A549 (cell line): ENCODE measurements around the gene SYTL1. TPM values are rescaled to one million over a fixed set of nuclear protein-coding genes. Genes with fewer than 3 reads are reported as not detected.

Source experiments
- ATAC-seq, 2 experiments: fragments of 200-7000 bp in 1 of 2; fragments of >200 bp in 1 of 2; cut with Nextera tagmentation in 1 of 2; cut with Tn5 transposase in 1 of 2; 3 replicates each; pipeline versions ENCODE4 v1.8.0 to v1.9.1; 2018 to 2020; ENCODE audit warnings: mild to moderate bottlenecking in 1 of 2, moderate library complexity in 1 of 2
- CTCF ChIA-PET: fragments of 300-600 bp; sonication (Branson Sonifier 250); formaldehyde crosslinking; extraction: SDS; loops from one replicate; lab custom pipeline; 2021; ENCODE audit warnings: antibody characterized with exemption, inconsistent platforms; lab: Yijun Ruan, JAX
- POLR2A ChIA-PET: fragments of 350-600 bp; formaldehyde crosslinking; extraction: SDS; loops from one replicate; lab custom pipeline; 2021; ENCODE audit warnings: antibody characterized with exemption, inconsistent platforms; lab: Yijun Ruan, JAX
- DNase-seq, 2 experiments: peaks; one replicate each; pipeline versions ENCODE4 v3.0.0 to v3.0.0-alpha.2; 2011 to 2016; ENCODE audit warnings: low read depth in 1 of 2, low spot score in 1 of 2
- FAIRE-seq: peaks from 2 replicates; lab custom pipeline; 2011; peaks lifted over from hg19 to GRCh38; lab: Jason Lieb, UNC
- H3K27ac ChIP-seq, 2 experiments: fragments of >200 bp; sonication (Bioruptor Twin); formaldehyde crosslinking; 3 replicates each; pipeline ENCODE4 v1.5.1; 2016 to 2017
- H3K4me1 ChIP-seq: fragments of >200 bp; sonication (Bioruptor Twin); formaldehyde crosslinking; 3 replicates; pipeline ENCODE4 v1.6.1; 2016
- H3K4me2 ChIP-seq: fragments of >200 bp; sonication (Bioruptor Twin); formaldehyde crosslinking; 3 replicates; pipeline ENCODE4 v1.6.1; 2016
- H3K4me3 ChIP-seq: fragments of >200 bp; sonication (Bioruptor Twin); formaldehyde crosslinking; 3 replicates; pipeline ENCODE4 v1.5.1; 2016
- H3K9me3 ChIP-seq: fragments of >200 bp; sonication (Bioruptor Twin); formaldehyde crosslinking; 3 replicates; pipeline ENCODE4 v1.6.1; 2016
- ATOH8 ChIP-seq: fragments of 250-450 bp; sonication (Bioruptor Pico); IDR thresholded peaks from 2 replicates; pipeline ENCODE4 v1.5.0; 2020; ENCODE audit warnings: low read depth, mild to moderate bottlenecking, moderate library complexity
- BHLHE40 ChIP-seq: IDR thresholded peaks from 2 replicates; pipeline ENCODE4 v1.6.1; 2012; ENCODE audit warnings: low read depth, low read length, inconsistent platforms
- CTCF ChIP-seq: fragments of >200 bp; sonication (Bioruptor Twin); formaldehyde crosslinking; IDR thresholded peaks from 3 replicates; pipeline ENCODE4 v1.5.1; 2016
- EHF ChIP-seq: fragments of 250-450 bp; sonication (Bioruptor Pico); IDR thresholded peaks from 2 replicates; pipeline ENCODE4 v1.5.0; 2020; ENCODE audit warnings: mild to moderate bottlenecking
- ELK1 ChIP-seq: fragments of 150-350 bp; IDR thresholded peaks from 2 replicates; pipeline ENCODE4 v1.6.1; 2014; ENCODE audit warnings: low read depth, mild to moderate bottlenecking, low read length
- ESRRA ChIP-seq: fragments of 150-350 bp; IDR thresholded peaks from 2 replicates; pipeline ENCODE4 v1.6.1; 2014; ENCODE audit warnings: mild to moderate bottlenecking, low read length, borderline replicate concordance
- HES2 ChIP-seq: fragments of >200 bp; sonication (Bioruptor Twin); formaldehyde crosslinking; IDR thresholded peaks from 2 replicates; pipeline ENCODE4 v1.6.1; 2016
- HOXA7 ChIP-seq: fragments of 250-450 bp; sonication (Bioruptor Pico); IDR thresholded peaks from 2 replicates; pipeline ENCODE4 v1.5.0; 2020; ENCODE audit warnings: mild to moderate bottlenecking, moderate library complexity
- HOXB5 ChIP-seq: fragments of 250-450 bp; sonication (Bioruptor Pico); IDR thresholded peaks from 2 replicates; pipeline ENCODE4 v1.5.0; 2020; ENCODE audit warnings: mild to moderate bottlenecking, moderate library complexity
- JUNB ChIP-seq: fragments of >200 bp; sonication (Bioruptor Twin); formaldehyde crosslinking; IDR thresholded peaks from 2 replicates; pipeline ENCODE4 v1.6.1; 2016
- KDM1A ChIP-seq: fragments of 200-600 bp; sonication (generic); IDR thresholded peaks from 2 replicates; pipeline ENCODE4 v1.6.1; 2016; ENCODE audit warnings: low read depth, mild to moderate bottlenecking
- MAFK ChIP-seq: fragments of 450-650 bp; IDR thresholded peaks from 2 replicates; pipeline ENCODE4 v1.6.1; 2014; ENCODE audit not compliant: partially characterized antibody
- MAX ChIP-seq: IDR thresholded peaks from 2 replicates; pipeline ENCODE4 v1.6.1; 2012
- NPAS2 ChIP-seq: fragments of 250-450 bp; sonication (Bioruptor Pico); IDR thresholded peaks from 2 replicates; pipeline ENCODE4 v1.8.0; 2022; ENCODE audit warnings: mild to moderate bottlenecking, moderate library complexity, borderline replicate concordance
- RAD21 ChIP-seq, 2 experiments: fragments of >200 bp in 1 of 2; sonication (Bioruptor Twin) in 1 of 2; formaldehyde crosslinking in 1 of 2; IDR thresholded peaks in 1 of 2; conservative IDR thresholded peaks in 1 of 2; 2 replicates in 1 of 2; 3 replicates in 1 of 2; pipeline ENCODE4 v1.6.1; 2012 to 2018; ENCODE audit warnings: inconsistent platforms in 1 of 2
- RCOR1 ChIP-seq: fragments of 150-350 bp; IDR thresholded peaks from 2 replicates; pipeline ENCODE4 v1.6.1; 2014; ENCODE audit warnings: antibody characterized with exemption, low read length, low read depth
- REST ChIP-seq: fragments of 200-600 bp; sonication (generic); IDR thresholded peaks from 2 replicates; pipeline ENCODE4 v1.6.1; 2016; ENCODE audit warnings: antibody characterized with exemption, mild to moderate bottlenecking, moderate library complexity
- ZFP36 ChIP-seq: fragments of 450-650 bp; IDR thresholded peaks from 2 replicates; pipeline ENCODE4 v1.6.1; 2014; ENCODE audit warnings: borderline replicate concordance; ENCODE audit not compliant: partially characterized antibody
- WGBS: methylation state at CpG from one replicate; pipeline ENCODE4 v1.1.6; 2017; ENCODE audit errors: missing lambda C conversion rate; 5-methylcytosine and 5-hydroxymethylcytosine counted together
- polyA plus RNA-seq, 4 experiments: library from polyadenylated mRNA; depleted of rRNA in 3 of 4; stranded (reverse); fragments of >200 nt; fragmentation: RNase III in 1 of 4; extraction: RNeasy Plus Mini Kit Qiagen cat#74134 plus additional on column Dnase treatment in 1 of 4; gene quantifications; 2 replicates in 3 of 4; 3 replicates in 1 of 4; pipeline ENCODE4 v1.2.3, GENCODE V29; 2011 to 2017

The SYTL1 gene
- polyA plus RNA-seq, 2 of the 4 experiments (the other 2 are of a cell fraction): 0.76 to 0.80 TPM

GRCh38 chr1:27392778-27393635, 51.2 kb downstream of the SYTL1 start:
- Histone ChIP-seq H3K4me3 (peak overlapping the region; percentile 70), H3K4me2 (peak overlapping the region; percentile 64), H3K27ac (peak overlapping the region; percentile 74 to 89), H3K9me3 (no peaks in the 10 kb centered on the region), H3K4me1 (peaks cover 17% of the 10 kb centered on the region)
- ATAC-seq (peak; percentile 46 to 49), DNase-seq (peak; percentile 28 to 64), FAIRE-seq (no peak)
- CTCF ChIA-PET: interaction anchor here (0.6 to 9.6 kb wide), 5 partner anchors 25 to 348 kb away, joined by 3 to 158 read pairs (median 4); no protein-coding TSS in a partner anchor
- no peak for TF ChIP-seq KDM1A
- no peak for TF ChIP-seq ATOH8 (CRISPR knock-in tag)
- no peak for TF ChIP-seq MAX
- POLR2A ChIA-PET: interaction anchor here (0.6 to 1.4 kb wide), 3 partner anchors 26 to 92 kb away, joined by 3 read pairs; partner anchors contain the start of gene MAP3K6
- WGBS: 82% methylated on average over 9 of the region's 30 CpGs

GRCh38 chr1:27393641-27394281, 51.9 kb downstream of the SYTL1 start:
- H3K27ac ChIP-seq: no peak overlapping the region
- peaks cover 22% of the 10 kb centered on the region for H3K4me1 ChIP-seq
- H3K4me2 ChIP-seq: peak overlapping the region; percentile 64; the same call in 1 of the 3 replicates
- 71% methylated on average over 5 of the region's 18 CpGs for WGBS
- ChIA-PET POLR2A (interaction anchor here (0.6 to 1.4 kb wide), 3 partner anchors 27 to 93 kb away, joined by 3 read pairs; partner anchors contain the start of gene MAP3K6), CTCF (interaction anchor here (0.6 to 9.6 kb wide), 8 partner anchors 21 to 349 kb away, joined by 3 to 158 read pairs (median 6); no protein-coding TSS in a partner anchor)
- H3K4me3 ChIP-seq: no peak overlapping the region
- no peak for ATAC-seq
- H3K9me3 ChIP-seq: no peaks in the 10 kb centered on the region
- FAIRE-seq: no peak
- no peak for TF ChIP-seq MAFK
- no peak for TF ChIP-seq JUNB
- DNase-seq: no peak

GRCh38 chr1:27394282-27394658, 52.4 kb downstream of the SYTL1 start:
- H3K4me1 ChIP-seq: peaks cover 27% of the 10 kb centered on the region
- WGBS: 98% methylated on average over 8 of the region's 9 CpGs
- POLR2A ChIA-PET: interaction anchor here (1.8 kb wide), 1 partner anchor 28 kb away, joined by 13 read pairs; the partner anchor contains the start of gene MAP3K6

More at GRCh38 chr1:27394282-27394658, 52.4 kb downstream of the SYTL1 start:
- H3K4me2 ChIP-seq: no peak overlapping the region
- CTCF ChIA-PET: interaction anchor here (0.7 to 9.6 kb wide), 19 partner anchors 12 to 350 kb away, joined by 3 to 158 read pairs (median 4); partner anchors contain the start of gene MAP3K6
- DNase-seq (no peak), ATAC-seq (no peak), FAIRE-seq (no peak)
- no peaks in the 10 kb centered on the region for H3K9me3 ChIP-seq
- H3K27ac ChIP-seq: no peak overlapping the region
- TF ChIP-seq ATOH8 (CRISPR knock-in tag): no peak
- no peak for TF ChIP-seq BHLHE40
- no peak for TF ChIP-seq ESRRA
- no peak for TF ChIP-seq RAD21 (conservative IDR thresholded peaks at IDR 0.05 in 1 of 2, IDR thresholded peaks at IDR 0.05 in 1 of 2)
- TF ChIP-seq ZFP36: no peak
- TF ChIP-seq RCOR1: no peak
- no peak for TF ChIP-seq HOXB5 (CRISPR knock-in tag)
- no peak for TF ChIP-seq HOXA7 (CRISPR knock-in tag)
- no peak for TF ChIP-seq NPAS2 (CRISPR knock-in tag)
- no peak for TF ChIP-seq REST
- no peak for TF ChIP-seq CTCF
- no peak for TF ChIP-seq ELK1
- TF ChIP-seq HES2: no peak
- no peak for TF ChIP-seq EHF (CRISPR knock-in tag)
- H3K4me3 ChIP-seq: no peak overlapping the region
